Omental fat pad (tissue), 4 donors: ENCODE results near the gene DEPP1. TPM values are rescaled to one million over a fixed set of nuclear protein-coding genes. Genes with fewer than 3 reads are reported as not detected.

Source experiments
- ATAC-seq: fragments of 150-250 bp; one replicate; pipeline ENCODE4 v1.9.1; 2016; ENCODE audit warnings: mild to moderate bottlenecking, moderate library complexity; ENCODE audit not compliant: low FRiP score
- DNase-seq: peaks from one replicate; pipeline ENCODE4 v3.0.0-alpha.2; 2019; ENCODE audit warnings: low spot score
- total RNA-seq, 4 donors: library from RNA; depleted of rRNA; stranded (reverse); fragments of >200 nt; gene quantifications; one replicate each; pipeline ENCODE4 v1.1.0, GENCODE V29; 2016
- TF ChIP-seq, protein P1 (sequence below), 3 donors: fragments of 450-650 bp; IDR thresholded peaks; one replicate each; pipeline ENCODE4 v1.5.1; 2016 to 2017; ENCODE audit warnings: antibody characterized with exemption in 3 of 3, mild to moderate bottlenecking in 3 of 3, moderate library complexity in 2 of 3

Gene DEPP1
- total RNA-seq, 4 donors from 2014 or later, result 181 to 740 (median 276) TPM

GRCh38 chr10:44974082-44974627 lies 4.5 kb downstream of the DEPP1 start:
- DNase-seq, result no peak

DNA sequence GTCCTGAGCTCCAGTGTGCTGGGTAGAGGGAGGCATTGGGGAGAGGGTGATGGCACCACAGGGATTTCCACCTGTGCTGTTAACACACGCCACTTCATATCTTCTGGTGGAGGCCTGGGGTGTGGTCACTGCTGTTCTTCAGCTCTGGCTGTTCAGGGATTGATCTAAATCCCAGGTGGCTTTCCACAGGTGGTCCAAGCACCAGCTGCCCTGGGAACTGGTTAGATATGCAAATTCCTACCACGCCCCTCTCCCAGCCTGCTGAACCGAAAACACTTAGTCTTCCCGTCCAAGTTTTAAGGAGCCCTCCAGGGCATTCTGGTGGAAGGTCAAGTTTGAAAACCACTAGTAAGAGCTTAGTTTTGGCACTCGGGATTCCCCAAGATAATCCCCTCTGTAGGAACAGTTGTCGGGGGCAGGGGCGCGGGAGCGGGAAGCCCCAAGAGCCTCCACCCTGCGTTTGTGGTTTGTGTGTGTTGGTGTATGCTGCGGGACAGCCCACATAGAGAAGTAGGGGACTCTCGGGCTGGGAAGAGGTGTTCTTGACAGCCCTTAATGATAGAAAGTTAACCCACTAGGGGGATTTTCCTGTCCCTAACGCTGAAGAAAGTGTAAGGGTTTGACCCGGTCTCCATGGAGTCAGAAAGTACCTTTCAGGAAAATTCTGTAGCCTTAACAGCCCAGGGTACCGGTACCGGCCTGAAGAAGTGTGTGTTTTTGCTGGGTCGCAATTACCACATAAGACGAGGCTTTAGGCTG lies 5.1 kb downstream of the DEPP1 start:
- TF ChIP-seq, protein P1, sequence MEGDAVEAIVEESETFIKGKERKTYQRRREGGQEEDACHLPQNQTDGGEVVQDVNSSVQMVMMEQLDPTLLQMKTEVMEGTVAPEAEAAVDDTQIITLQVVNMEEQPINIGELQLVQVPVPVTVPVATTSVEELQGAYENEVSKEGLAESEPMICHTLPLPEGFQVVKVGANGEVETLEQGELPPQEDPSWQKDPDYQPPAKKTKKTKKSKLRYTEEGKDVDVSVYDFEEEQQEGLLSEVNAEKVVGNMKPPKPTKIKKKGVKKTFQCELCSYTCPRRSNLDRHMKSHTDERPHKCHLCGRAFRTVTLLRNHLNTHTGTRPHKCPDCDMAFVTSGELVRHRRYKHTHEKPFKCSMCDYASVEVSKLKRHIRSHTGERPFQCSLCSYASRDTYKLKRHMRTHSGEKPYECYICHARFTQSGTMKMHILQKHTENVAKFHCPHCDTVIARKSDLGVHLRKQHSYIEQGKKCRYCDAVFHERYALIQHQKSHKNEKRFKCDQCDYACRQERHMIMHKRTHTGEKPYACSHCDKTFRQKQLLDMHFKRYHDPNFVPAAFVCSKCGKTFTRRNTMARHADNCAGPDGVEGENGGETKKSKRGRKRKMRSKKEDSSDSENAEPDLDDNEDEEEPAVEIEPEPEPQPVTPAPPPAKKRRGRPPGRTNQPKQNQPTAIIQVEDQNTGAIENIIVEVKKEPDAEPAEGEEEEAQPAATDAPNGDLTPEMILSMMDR (IDR thresholded peaks at IDR 0.05), result no peak
- ATAC-seq, result no peak
- no peak for DNase-seq

More at GRCh38 chr10:44974082-44974627, 4.5 kb downstream of the DEPP1 start:
- ATAC-seq, result no peak
- TF ChIP-seq, protein P1 (IDR thresholded peaks at IDR 0.05), result no peak

GRCh38 chr10:44972874-44973306 lies 5.7 kb downstream of the DEPP1 start:
- TF ChIP-seq, protein P1 (IDR thresholded peaks at IDR 0.05), result no peak
- no peak for DNase-seq
- no peak for ATAC-seq

- ATAC-seq (no peak), DNase-seq (no peak)
- TF ChIP-seq, protein P1 (IDR thresholded peaks at IDR 0.05), result no peak
These were observed 6.5 kb downstream of the DEPP1 start for GRCh38 chr10:44971935-44972757.

- ATAC-seq (no peak), DNase-seq (no peak)
- TF ChIP-seq, protein P1 (IDR thresholded peaks at IDR 0.05), result no peak
These were observed 7.2 kb downstream of the DEPP1 start for GRCh38 chr10:44971434-44971833.

- no peak for DNase-seq
- ATAC-seq, result no peak
- TF ChIP-seq, protein P1 (IDR thresholded peaks at IDR 0.05), result no peak
These were observed 7.7 kb downstream of the DEPP1 start for GRCh38 chr10:44970812-44971395.
